GM18508 (cell line): ENCODE measurements around the gene TMEM237.
"Not testable (repeated sequence)": the region's sequence is repeated elsewhere in the genome, so short reads cannot be mapped to it uniquely, and the experiment has no call there.

Experiments
- ATAC-seq: cut with Tn5 transposase; IDR thresholded peaks from one replicate; pipeline ENCODE4 v1.9.1; 2021; ENCODE audit warnings: moderate number of reproducible peaks; ENCODE audit not compliant: insufficient read depth, unreplicated experiment

TMEM237 gene, protein sequence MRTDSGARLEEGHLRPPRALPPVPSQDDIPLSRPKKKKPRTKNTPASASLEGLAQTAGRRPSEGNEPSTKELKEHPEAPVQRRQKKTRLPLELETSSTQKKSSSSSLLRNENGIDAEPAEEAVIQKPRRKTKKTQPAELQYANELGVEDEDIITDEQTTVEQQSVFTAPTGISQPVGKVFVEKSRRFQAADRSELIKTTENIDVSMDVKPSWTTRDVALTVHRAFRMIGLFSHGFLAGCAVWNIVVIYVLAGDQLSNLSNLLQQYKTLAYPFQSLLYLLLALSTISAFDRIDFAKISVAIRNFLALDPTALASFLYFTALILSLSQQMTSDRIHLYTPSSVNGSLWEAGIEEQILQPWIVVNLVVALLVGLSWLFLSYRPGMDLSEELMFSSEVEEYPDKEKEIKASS

DNA sequence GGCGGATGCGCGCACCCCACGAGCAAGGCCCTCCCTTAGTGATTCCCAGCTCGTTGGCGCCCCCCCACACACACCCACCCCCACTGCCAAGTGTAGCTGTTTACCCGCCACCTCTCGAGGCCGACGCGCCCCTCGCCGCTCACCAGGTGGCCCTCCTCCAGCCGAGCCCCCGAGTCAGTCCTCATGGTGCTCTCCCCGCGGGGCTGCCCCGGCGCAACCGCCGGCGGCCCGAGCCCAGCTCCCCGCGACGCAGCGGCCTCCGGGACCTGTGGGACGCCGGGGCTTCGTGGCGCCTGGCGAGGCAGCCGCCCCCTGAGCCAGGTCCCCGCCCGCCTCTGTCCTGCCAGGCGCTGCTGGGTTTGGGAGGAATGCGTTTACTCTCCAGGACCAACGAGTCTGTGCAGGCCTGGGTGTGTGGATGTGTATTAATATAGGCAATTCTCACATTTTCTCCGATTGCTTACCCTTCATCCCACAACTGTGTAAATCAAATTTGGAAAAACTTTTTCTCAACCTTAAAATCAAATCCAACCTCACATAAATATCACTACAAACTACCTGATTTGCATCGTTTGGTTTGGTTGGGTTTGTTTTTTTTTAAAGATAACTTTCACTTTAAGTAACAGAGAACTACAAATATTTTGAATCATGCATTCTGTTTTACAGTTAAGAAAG is at the start of gene TMEM237:
Gene TMEM237, minus strand, starts transcription at position 288 of the 675 bp plus-strand sequence. Its CDS starts 103 bp downstream, at position 185.
- ATAC-seq, result no peak

DNA sequence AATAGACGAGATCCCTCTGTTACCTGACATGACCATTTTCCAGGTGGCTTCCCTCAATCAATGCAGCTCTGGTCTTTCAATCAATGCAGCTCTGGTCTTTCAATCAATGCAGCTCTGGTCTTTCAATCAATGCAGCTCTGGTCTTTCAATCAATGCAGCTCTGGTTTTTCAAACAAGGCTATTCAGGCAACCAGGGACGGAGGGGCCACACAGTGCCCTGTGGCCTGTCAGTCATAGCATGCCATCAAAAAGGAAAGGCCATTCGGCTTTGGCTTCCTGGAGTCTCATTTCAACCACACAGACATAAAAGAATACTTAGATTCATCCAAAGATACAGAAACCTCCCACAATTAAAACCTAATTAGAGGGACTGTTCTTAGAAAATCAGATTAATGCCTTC is 41.9 kb upstream of the TMEM237 start:
- no peak for ATAC-seq

DNA sequence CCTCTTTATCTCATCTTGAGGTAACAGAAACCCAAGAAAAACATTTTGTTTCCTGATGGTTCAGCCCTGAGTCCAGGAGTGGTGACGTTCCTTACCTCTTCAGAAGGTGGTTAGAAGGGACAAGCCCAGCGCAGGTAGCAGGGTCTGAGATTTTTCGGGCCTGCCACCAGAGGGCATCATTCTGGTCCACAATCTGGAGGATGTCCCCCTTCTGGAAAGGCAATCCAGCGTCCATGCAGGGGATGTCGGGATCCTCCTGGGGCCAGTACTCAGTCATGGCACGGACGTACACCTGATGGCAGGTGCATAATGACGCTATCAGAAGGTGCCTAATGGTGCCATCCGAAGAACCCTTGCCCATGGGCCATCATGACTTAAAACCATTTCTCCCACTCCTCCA is 37.4 kb upstream of the TMEM237 start:
- ATAC-seq, result no peak

DNA sequence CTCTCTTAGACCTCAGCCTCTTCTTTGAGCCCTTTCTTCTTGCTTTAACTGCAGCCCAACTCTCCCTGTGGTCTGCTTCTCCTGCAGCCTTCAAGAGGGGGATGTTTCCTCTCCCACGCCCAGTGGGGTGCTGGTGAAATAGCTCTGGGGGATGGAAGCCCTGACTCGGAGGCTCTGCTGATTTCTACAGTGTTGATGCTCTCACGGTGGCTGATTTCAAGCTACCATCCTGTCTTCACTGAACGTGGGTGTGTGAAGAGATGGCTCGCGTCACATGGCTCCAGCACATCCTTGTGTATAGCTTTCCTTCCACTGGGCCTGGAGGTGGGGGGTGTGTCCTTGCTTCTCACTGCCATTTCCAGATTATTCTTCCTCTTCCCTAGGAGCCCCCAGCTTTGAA is 35.1 kb upstream of the TMEM237 start:
- no peak for ATAC-seq

- no peak for ATAC-seq
Observed at GRCh38 chr2:201675454-201675853, 32.2 kb upstream of the TMEM237 start.

GRCh38 chr2:201674794-201675193 is 31.5 kb upstream of the TMEM237 start:
- no peak for ATAC-seq

DNA sequence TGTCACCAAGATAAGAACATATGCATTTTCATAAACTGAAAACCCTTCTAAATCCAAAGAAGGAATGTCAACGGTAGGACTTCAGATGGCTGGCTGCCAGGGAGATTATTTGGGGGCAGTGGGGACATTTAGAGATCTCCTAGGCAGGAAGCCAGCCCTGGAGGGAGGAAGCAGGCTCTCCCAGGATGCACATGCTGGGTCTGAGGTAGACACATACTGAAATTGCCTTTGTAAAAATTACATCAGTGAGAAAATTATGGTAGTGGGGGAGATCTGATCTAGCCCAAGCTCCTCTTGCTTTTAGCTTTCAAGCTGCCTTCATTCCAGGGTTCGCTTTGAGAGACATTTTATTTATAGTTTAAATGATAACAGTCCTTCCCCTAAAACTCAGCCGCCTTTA is 31.0 kb upstream of the TMEM237 start:
- no peak for ATAC-seq

GRCh38 chr2:201673546-201673945 is 30.2 kb upstream of the TMEM237 start:
- ATAC-seq, result no peak

GRCh38 chr2:201671205-201671604 is 27.9 kb upstream of the TMEM237 start:
- not testable (repeated sequence) for ATAC-seq

DNA sequence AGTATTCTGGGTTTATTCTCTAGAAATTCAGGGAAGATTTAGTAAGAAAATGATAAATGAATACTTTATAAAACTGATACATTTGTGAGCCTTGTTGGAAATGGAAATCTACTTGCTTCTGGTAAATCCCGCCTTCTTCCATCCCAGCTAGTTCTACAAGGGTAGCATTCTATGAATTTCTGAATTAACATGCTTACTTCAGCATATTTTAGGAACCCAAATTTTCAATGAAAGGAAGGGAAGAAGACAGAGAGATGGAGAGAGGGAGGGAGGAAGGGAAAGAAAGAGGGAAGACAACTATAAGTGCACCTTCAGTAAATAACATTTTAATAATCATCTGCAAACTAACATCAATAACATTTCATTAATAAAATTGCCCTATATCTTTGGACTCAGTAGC is 26.6 kb upstream of the TMEM237 start:
- ATAC-seq, result no peak

DNA sequence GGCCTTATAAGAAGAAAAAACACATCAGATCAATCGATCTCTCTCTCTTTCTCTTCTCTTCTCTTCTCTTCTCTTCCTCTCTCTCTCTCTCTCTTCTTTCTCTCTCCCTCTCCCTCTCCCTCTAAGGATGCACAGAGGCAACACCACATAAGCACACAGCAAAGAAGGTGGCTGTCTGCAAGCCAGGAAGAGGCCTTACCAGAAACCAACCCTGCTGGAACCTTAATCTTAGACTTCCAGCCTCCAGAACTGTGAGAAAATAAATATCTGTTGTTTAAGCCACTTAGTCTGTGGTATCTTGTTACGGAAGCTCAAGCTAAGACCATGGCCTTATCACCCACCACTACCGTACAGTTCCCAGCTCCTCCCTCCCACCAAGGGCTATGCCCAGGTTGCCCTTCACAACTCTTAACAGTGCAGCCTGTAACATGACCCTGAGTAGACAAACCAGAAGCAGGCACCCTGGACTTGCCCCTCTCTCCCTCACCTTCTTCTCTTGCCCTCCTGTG is 25.2 kb upstream of the TMEM237 start:
- ATAC-seq, result no peak

DNA sequence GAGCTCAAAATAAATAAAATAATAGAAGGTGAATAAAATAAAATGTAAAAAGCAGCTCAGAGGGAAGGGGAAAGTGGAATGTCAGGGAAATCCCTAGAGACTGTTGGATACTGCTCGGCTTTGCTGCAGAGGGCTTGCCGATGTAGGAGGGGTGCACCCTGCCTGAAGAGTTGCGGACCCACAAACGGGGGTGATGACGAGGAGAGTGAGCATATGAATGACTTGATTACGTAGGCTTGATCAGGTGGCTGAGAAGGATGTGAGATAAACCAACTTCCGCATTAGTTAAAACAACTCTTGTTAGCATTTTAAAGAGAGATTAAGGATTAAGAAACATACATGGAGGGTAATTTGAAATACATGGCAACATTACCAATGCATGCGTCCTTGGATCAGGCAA is 21.0 kb upstream of the TMEM237 start:
- ATAC-seq, result no peak

- ATAC-seq, result no peak
Observed at GRCh38 chr2:201661366-201661765, 18.1 kb upstream of the TMEM237 start.

- ATAC-seq, result no peak
Observed at GRCh38 chr2:201660293-201660895, 17.1 kb upstream of the TMEM237 start.

DNA sequence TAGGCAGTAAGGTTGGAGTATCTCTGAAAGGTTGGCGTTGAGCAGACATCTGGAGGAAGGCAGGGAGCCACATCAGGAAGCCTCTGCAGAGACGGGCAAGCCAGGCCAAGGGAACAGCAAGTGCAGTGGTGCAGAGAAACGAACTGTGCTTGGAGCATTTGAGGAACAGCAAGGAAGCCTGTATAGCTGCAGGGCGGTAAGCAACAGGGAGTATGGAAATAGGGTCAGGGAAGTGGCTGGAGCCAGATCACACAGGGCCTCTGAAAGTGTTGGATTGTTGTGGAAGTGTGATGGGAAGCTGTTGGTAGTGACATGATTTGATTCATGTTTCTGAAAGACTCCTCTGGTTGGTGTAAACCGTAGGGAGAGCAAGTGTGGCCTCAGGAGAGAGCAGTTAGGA is 13.4 kb upstream of the TMEM237 start:
- ATAC-seq, result no peak

DNA sequence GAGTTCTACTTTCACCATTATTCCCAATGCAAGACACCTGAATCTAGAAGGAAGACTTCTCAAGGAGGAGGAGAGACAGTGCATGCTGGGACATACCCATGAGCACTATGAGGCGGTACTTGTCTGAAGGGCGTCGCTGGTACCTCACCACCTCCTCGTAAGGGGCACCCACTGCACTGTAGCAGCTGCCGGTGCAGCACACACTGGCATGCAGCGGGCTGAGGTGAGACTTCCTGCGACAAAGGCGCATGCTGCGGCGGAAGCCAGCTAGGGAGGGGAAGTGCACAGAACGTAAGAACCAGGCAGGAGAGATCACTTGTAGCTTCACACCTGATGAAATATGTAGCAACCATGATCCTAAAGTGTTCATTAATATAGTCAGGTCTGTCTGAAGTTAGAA is 12.8 kb upstream of the TMEM237 start:
- no peak for ATAC-seq

GRCh38 chr2:201654616-201655384 is 11.5 kb upstream of the TMEM237 start:
- ATAC-seq, result no peak

DNA sequence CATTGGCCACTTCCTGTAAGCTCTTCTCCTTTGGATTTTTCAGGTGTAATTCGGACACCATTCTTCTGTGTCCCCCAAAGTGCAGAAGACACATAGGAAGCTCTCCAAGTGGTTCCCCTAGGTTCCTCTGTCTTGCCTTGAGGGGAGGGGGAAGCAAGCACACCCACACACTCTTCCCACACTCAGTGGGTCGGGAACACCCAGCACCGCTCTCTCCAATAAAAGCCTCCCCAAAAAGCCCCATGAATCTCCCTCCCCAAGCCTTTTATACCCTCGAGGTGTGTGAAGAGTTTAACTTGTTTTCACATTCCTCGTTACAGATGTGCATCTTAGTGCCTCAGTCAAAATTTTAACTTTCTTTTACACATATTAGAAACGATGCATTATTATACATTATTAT is 9.9 kb upstream of the TMEM237 start:
- no peak for ATAC-seq

DNA sequence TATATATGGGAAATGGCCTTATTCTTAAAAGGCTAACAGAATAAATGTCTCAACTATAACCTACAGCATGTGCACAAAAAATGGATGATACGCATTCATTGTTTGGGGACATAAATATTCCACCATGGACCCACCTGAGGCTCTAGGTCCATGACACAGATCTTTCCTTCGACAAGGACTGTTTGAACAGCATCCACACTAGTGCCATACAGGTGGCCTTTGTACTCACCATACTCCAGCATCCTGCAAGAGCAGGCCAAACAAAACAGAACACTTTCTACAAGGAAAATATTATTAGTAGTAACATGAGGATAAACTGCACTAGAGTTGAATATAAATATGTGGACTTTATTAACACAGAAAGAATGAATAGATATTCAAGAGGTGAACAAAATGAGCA is 6.1 kb upstream of the TMEM237 start:
- ATAC-seq, result no peak

DNA sequence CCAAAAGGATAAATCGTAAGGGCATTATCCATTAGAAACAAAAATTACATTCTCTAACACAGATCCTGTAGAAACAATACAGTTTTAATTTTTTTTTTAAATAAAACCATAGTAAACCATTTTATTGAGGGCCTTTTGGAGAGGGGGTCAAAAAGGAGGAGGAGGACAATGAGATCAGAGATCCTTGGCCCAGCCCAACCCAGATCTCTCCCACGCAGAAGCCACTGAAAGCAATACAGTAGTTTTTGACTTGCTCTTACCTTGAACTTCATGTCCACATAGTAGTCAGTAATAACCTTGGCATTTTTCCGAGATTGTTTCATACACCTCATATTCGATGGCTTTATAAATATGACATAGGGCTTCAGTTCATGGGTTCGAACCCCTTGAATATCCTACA is 4.1 kb upstream of the TMEM237 start:
- no peak for ATAC-seq
